Progenitor cell of endocrine pancreas (in vitro differentiated cells): Measurements from ENCODE around the gene C2orf78. TPM values are rescaled to one million over a fixed set of nuclear protein-coding genes. Genes with fewer than 3 reads are reported as not detected.
"Not testable (repeated sequence)": the region's sequence is repeated elsewhere in the genome, so short reads cannot be mapped to it uniquely, and the experiment has no call there.

Experiments
- DNase-seq: peaks from one replicate; pipeline ENCODE4 v3.0.0; 2021; ENCODE audit warnings: low spot score; ENCODE audit not compliant: unreplicated experiment
- H3K27ac Mint-ChIP-seq: 2 replicates; pipeline ENCODE4 v1.8.0; 2021; ENCODE audit warnings: mild to moderate bottlenecking, moderate library complexity, mixed read lengths
- H3K27me3 Mint-ChIP-seq: 2 replicates; pipeline ENCODE4 v1.8.0; 2021; ENCODE audit warnings: mixed read lengths
- H3K36me3 Mint-ChIP-seq: 2 replicates; pipeline ENCODE4 v1.8.0; 2022; ENCODE audit warnings: mixed read lengths; ENCODE audit not compliant: insufficient read depth
- H3K4me1 Mint-ChIP-seq: 2 replicates; pipeline ENCODE4 v1.8.0; 2021; ENCODE audit warnings: low read depth, mixed read lengths
- H3K4me3 Mint-ChIP-seq: 2 replicates; pipeline ENCODE4 v1.8.0; 2021; ENCODE audit warnings: low read depth, mild to moderate bottlenecking, moderate library complexity, mixed read lengths
- H3K9me3 Mint-ChIP-seq: 2 replicates; pipeline ENCODE4 v1.8.0; 2021; ENCODE audit warnings: low read depth, mixed read lengths
- CTCF ChIP-seq: fragments of 200-600 bp; sonication (generic); IDR thresholded peaks from one replicate; pipeline ENCODE4 v1.5.0; 2021; ENCODE audit warnings: antibody characterized with exemption, mild to moderate bottlenecking; ENCODE audit not compliant: unreplicated experiment
- long read RNA-seq: library from polyadenylated mRNA; unstranded; transcript quantifications from one replicate; pipeline ENCODE4 v2.0.0, GENCODE V29; 2020
- total RNA-seq: library from RNA; stranded (reverse); gene quantifications from 2 replicates; pipeline ENCODE4 v1.2.1, GENCODE V29; 2021

C2orf78 gene
- total RNA-seq = not detected in 2 replicates
- long read RNA-seq = 0 reads

GRCh38 chr2:73783883-73784282 is at the start of gene C2orf78:
TSS of gene C2orf78 (plus strand) at chr2:73784183. CDS start at chr2:73784310, 127 bp downstream.
- DNase-seq, H3K27ac Mint-ChIP-seq, H3K4me3 Mint-ChIP-seq, H3K9me3 Mint-ChIP-seq, H3K27me3 Mint-ChIP-seq, H3K4me1 Mint-ChIP-seq, H3K36me3 Mint-ChIP-seq: not testable (repeated sequence)

- Mint-ChIP-seq H3K27ac (peak overlapping the region; percentile 96), H3K4me3 (peak overlapping the region; percentile 99), H3K36me3 (peaks cover 21% of the 10 kb centered on the region), H3K9me3 (peaks cover 5% of the 10 kb centered on the region), H3K27me3 (peaks cover 22% of the 10 kb centered on the region), H3K4me1 (peaks cover 5% of the 10 kb centered on the region)
- TF ChIP-seq CTCF = no peak
- no peak for DNase-seq
Measured at GRCh38 chr2:73736378-73736777, 47.6 kb upstream of the C2orf78 start.

GRCh38 chr2:73736855-73737779 is 46.9 kb upstream of the C2orf78 start, which contains the start of gene TPRKB:
TSS of gene TPRKB (minus strand) at chr2:73737345. CDS start at chr2:73734569, 2,776 bp downstream.
- peak; percentile 76 for DNase-seq
- peaks cover 18% of the 10 kb centered on the region for H3K36me3 Mint-ChIP-seq
- peaks cover 26% of the 10 kb centered on the region for H3K27me3 Mint-ChIP-seq
- no peak for TF ChIP-seq CTCF
- peaks cover 5% of the 10 kb centered on the region for H3K4me1 Mint-ChIP-seq
- peaks cover 5% of the 10 kb centered on the region for H3K9me3 Mint-ChIP-seq
- peak within 1 kb of the TSS; percentile 96 for H3K27ac Mint-ChIP-seq
- peak within 1 kb of the TSS; percentile 99 for H3K4me3 Mint-ChIP-seq

GRCh38 chr2:73739101-73739500 is 44.9 kb upstream of the C2orf78 start:
- peaks cover 5% of the 10 kb centered on the region for H3K4me1 Mint-ChIP-seq
- H3K9me3 Mint-ChIP-seq = peaks cover 5% of the 10 kb centered on the region
- no peak overlapping the region for H3K27ac Mint-ChIP-seq
- H3K27me3 Mint-ChIP-seq = peaks cover 26% of the 10 kb centered on the region
- peaks cover 17% of the 10 kb centered on the region for H3K36me3 Mint-ChIP-seq
- DNase-seq = no peak
- TF ChIP-seq CTCF = no peak
- peak overlapping the region; percentile 37 for H3K4me3 Mint-ChIP-seq

GRCh38 chr2:73740767-73741166 is 43.2 kb upstream of the C2orf78 start:
- no peak for TF ChIP-seq CTCF
- Mint-ChIP-seq H3K4me3 (no peak overlapping the region), H3K9me3 (peaks cover 10% of the 10 kb centered on the region), H3K36me3 (peaks cover 23% of the 10 kb centered on the region), H3K4me1 (peaks cover 5% of the 10 kb centered on the region), H3K27ac (no peak overlapping the region), H3K27me3 (peaks cover 26% of the 10 kb centered on the region)
- no peak for DNase-seq
